ENCODE data around the gene TOX2.

TOX2 gene

DNA sequence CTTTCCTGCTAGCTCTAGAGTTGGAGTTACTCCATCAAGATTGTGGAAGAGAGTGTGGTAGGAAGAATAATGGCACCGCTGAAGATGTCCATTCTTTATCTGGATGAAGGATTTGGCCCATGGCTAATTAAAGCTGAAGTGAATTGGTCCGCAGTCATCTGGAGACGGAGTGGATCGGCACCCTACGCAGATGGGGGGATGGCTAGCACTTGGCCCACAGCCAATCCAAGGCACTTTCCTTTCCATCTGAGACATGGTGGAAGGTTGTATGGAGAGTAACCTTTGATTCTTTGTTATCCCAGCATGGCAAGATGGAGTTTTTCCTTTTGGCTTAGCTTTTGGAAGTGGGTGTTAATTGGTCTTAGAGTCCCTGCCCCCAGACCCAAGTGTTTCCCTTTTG, 184.0 kb downstream of the TOX2 start:
- DNase-seq (ENCODE audit: low read depth, low spot score): no peak

DNA sequence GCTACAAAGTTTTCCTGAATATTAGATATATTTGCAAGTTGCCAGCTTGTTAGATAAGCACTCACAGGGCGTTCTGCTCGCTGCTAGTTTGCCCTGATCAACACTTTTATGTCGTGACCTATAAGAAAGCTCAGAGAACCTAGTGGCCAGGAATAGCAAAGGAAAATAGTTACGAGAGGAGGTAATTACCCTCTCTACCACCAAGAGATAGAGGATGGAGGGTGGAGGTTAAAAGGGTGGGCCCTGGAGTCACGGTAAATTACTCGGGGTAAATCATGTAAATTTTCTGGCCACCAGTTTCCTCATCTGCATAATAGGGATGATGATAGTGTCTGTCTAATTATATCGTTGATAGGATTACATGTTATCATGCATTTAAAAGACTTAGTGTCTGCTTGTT, 185.2 kb downstream of the TOX2 start:
- DNase-seq (ENCODE audit: low read depth, low spot score): no peak

DNA sequence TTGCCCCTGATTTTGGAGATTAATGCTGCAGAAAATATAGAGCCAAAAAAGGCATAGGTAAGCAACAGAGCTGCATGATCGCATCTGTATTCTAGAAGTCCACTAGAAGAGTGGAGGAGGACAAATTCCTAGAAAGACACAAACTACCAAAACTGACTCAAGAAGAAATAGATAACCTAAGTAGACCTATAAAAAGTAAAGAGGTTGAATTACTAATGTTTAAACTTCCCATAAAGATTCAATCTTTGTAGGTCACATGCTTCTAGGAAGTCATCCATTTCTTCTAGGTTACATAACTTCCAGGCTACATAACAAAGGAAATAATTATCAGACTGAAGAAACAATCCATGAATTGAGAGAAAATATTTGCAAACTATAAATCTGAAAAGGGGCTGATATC, 187.9 kb downstream of the TOX2 start:
- DNase-seq (ENCODE audit: low read depth, low spot score): no peak

DNA sequence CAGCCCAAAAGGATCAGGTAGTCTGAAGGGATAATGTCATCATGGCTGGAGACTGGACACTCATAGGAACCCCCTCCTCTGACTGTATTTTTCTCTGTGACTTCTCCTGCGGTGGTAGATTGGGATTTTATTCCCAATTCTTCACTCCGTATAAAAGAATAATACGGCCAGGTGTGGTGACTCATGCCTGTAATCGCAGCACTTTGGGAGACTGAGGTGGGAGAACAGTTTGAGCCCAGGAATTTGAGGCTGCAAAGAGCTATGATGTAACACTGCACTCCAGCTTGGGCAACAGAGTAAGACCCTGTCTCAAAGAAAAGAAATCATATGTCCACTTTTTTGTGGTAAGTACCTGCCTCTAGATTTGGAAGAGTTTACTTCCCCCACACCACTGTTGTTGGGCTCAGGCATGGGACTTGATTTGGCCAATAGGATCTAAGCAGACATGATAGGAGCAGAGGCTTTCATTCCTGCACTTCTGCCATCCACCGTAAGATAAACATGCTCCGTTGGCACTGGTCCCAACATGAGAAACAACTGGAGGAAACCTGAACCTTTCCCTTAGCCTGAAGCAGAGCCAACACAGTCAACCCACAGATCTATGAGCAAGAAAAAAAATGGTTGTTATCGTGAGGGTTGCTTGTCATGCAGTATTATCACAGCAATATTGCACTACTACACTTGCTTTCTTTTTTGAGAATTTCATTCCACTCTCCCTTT, 190.3 kb downstream of the TOX2 start:
- no peak for DNase-seq (ENCODE audit: low read depth, low spot score)

DNA sequence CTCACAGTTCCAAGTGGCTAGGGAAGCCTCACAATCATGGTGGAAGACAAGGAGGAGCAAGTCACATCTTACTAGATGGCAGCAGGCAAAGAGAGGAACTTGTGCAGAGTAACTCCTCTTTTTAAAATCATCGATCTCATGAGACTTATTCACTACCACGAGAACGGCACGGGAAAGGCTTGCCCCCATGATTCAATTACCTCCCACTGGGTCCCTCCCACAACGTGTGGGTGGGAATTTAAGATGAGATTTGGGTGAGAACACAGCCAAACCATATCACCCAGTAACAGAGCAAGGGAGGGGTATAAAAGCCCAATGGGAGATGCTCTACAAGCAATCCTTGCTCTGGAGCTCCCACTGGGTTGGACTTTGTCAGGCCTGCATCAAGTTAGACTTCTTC, 192.0 kb downstream of the TOX2 start:
- no peak for DNase-seq (ENCODE audit: low read depth, low spot score)

DNA sequence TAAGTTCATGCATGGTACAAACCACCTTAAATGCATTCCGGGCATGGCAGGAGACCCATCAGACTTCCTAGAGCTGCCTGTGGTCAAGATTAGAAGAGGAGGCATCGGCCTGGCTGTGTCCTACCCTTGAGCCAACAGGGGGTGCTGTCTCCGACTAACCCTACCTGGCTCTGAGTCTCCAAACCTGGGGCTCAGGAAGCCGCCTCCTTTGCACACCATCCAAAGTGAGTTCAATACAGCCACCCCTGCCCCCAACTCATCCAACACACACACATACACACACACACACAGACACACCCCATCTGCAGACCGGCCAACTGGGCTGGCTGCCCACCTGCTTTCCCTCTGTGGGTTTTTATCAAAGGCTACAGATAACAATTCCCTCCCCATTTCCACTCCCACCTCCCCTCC, 195.3 kb downstream of the TOX2 start:
- peak; percentile 43 for DNase-seq (ENCODE audit: low read depth, low spot score)

DNA sequence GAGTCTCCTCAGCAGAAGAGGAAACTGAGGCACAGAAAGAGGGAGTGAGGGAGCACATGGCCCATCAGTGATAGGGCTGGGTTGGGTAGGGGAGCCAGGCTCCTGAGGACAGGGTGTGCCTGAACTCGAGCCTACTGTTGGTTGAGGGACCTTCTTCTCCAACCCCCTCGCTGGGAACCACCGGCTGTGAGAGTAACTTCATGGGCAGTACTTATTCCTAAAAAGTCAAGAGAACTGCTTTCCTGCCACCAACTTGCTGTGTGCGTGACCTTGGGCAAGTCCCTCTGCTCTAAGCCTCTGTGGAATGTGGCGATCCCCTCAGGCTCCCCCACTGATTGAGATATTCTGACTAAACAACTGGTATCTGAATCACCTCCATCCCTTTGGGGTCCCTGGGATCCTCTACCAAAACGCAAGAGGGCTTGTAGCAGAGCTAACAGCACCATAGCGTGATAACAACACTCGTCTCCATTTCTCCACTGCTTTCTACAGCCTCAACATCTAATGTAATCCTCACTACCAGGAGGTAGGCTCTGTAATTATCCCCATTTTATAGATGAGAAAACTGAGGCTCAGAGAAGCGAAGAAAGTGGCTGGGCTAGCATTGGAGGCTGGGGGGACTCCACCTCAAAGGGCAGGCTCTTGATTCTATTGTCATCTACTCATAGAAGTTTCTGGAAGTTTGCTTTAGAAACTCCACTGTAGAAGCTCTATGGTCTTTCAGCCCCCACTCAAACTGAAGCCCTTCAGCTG, 196.3 kb downstream of the TOX2 start:
- no peak for DNase-seq (ENCODE audit: low read depth, low spot score)

DNA sequence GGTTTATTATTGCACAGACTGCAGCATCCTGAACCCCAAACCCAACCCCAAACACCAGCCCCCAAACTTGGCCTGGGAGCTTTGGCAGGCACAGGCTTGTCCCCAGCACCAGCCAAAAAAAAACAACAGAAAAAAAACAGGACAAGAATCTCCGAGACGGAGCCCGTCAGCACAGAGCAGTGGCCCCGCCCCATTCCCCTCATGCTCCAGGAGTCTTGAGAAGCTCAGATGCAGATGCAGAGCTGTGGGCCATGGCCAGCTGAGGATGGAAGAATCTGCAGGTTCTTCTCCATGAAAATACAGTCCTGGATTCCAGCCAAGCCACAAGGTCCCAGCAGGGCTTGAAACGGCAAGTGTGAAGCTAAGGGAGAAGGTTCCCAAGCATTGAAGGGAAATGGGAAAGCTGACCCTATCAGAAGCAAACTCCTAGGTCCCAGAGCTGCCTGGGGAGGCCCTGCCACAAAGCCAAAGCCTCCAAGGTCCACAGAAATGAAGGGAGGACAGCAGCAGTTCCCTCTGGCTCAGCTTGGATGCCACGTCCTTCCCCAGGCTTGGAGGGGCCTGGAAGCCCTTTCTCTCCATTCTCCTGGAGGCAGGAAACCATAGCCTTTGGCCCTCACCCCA, 197.2 kb downstream of the TOX2 start:
- DNase-seq (ENCODE audit: low read depth, low spot score): no peak

DNA sequence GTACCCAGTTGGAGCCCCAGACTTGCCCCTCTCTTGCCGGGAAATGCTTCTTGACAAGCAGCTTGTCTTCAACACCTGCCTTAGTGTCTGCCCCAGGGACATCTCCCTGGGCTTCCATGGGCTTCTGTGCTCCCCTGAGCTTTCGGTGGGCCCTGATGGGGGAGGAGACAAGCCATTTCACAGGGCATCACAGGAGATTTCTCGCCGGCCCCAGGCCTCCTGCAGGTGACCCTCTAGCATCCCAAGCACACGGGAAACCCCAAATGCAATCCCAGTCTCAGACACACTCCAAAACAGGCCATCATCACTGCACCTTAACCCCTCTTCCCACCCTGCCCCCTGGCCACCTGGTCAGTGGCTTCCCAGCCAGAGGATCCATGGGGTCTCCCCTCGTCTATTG, 197.8 kb downstream of the TOX2 start:
- no peak for DNase-seq (ENCODE audit: low read depth, low spot score)

DNA sequence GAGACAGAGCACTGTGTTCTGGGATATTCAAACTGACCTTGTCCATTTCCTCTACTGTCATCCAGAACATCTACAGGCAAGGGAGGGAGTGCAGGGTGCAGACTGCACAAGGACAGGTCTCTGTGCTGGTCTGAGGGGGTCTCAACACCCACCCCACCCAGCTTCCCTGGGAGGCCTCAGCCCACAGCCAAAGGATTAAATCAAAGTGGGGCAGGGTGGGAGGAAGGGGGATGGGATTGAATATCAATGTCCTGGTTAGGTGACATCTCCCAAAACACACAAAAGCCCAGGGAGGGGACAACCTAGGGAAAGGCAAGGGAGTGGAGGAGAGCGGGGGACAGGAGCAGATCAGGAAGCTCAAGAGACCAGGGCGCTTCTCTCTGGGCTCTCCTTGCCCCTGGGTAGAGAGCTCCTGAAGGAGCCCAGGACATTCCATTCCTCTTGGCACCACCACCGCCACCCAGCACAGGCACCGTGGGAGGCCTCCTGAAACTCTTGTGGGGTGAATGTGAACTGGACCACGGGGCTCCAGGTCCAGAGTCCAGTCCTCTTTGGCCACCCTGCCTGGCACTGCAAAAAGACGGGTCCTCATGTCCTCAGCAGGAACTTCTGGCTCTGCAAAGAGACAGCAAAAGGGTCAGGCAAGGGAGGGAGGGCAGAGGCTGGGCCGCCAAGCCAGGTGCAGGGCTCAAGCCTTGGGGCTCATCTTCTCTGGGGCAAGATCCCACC, 198.4 kb downstream of the TOX2 start:
- DNase-seq (ENCODE audit: low read depth, low spot score): no peak

DNA sequence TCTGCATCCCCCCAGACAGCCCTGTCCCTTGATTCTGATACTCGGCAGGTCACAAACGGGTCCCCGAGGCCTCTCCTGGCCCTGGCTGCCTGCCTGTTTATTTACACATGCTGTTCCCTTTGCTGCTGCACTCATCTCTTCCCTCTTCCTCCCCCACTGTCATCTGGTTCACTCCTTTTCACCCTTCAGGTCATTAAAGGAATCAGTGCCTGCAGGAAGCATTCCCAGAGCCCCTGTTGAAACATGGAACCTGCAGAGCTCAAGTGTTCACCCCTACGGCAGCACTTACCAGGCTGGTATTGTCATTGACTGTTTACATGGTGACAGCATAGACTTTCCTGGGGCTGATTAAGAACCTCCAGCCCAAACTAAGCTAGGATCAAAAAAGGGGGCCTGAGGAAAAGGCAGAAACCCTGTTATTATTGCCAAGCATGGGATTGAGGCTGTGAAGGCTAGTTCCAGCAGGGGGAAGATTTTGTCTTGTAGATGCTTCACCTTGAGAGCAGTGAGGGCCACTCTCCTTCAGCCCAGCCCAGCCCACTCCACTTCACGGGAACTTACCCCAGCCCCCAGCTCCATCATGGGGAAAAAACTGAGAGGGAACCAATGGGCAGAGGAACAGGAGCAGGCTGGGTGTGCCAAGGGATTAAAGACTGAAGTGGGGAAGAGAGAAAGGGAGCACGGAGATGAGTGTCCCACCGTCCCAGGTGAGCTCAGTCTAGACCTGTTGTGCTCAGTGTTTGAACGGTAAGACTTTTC, 199.1 kb downstream of the TOX2 start:
- DNase-seq (ENCODE audit: low read depth, low spot score): peak; percentile 67

DNA sequence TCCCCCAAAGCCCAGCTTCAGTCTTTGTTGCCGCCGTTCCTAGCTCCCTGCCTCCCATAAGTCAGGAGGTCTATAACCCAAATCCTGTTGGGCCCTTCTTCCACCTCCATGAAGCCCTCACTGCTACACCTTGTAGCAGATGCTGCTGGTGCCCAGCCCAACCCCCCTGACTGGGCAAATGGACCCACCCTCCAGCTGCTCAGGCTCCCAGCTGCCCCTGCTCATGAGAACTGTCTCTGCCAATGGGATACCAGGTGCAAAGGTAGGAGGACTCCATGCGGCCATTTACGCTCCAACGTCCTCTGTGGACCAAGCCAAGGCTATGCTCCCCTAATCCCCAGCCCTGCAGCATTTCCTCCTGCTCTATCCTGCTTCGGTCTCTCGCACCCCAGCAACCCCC, 200.5 kb downstream of the TOX2 start:
- DNase-seq (ENCODE audit: low read depth, low spot score): no peak

DNA sequence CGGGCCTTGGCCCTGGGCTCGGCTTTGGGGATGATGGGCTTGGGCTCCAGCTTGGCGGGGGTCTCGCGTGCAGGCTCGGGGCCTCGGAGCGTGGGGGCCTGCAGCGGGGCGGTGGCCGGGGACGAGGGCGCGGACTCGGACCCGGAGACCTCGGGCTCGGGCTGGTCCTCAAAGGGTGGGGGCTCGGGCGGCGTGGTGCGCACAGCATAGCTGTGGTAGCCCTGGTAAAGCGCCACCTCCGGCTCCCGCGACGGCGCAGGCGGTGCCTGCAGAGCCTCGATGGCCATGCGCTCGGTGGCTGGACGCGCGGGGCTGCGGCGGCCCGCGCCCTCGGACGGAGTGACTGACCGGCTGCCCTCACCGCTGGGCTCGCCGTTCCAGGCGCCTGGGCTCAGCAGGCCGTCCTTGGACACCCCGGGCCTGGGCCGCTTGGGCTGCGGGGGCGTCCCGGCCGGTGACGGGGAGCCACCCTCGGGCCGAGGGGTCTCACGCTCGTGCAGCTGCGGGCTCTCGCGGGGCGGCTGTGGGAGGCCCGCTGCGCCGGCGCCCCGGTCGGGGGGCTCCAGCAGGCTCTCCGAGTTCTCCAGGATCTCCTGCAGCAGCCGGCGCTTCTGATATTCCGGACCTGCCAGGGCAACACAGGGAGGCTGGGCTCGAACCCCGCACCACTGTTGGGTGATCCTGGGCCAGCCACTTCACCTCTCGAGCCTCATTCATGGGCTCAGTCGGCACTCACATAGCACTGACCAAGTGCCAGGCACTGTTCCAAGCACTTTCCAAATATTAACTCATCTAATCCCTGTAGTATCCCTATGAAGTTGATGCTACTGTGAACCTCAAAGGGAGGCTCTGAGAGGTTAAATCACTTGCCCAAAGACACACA, 201.4 kb downstream of the TOX2 start:
- DNase-seq (ENCODE audit: low read depth, low spot score): no peak

DNA sequence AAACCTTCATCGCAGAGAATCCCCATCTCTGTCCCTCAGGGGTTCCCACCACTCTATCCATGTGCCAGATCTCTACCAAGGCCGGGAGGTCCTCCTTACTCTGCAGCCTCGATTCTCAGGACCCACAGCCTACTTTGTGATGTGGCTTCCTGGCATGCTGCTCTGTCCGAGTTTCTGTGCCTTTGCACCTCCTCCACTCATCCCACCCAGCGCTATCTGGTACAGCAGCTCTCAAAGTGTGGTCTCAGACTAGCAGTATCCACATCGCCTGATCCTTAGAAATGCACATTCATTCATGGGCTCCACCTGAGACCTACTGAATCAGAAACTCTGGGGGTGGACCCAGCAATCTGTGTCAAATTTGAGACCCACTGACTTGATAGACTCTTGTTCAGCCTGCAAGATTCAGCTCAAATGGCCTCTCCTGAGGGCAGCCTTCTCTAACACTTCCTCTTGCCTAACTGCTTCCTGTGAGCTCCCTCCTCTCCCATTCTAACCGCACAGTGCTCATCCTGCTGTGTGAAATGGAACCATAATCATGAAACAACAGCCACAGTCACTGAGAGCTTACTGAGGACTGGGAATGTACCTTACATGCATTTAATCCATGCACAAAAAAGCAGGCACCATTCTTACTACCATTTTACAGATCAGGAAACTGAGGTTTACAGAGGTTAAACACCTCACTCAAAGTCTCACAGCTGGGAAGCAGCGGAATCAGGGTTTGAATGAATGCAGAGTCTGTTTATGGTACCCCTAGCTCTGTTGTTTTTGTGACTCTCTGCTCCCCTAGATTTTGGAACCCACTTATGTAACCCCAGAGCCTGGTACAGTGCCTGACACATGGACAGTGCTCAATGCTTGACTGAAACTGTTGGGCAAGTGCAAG, 202.9 kb downstream of the TOX2 start:
- no peak for DNase-seq (ENCODE audit: low read depth, low spot score)

DNA sequence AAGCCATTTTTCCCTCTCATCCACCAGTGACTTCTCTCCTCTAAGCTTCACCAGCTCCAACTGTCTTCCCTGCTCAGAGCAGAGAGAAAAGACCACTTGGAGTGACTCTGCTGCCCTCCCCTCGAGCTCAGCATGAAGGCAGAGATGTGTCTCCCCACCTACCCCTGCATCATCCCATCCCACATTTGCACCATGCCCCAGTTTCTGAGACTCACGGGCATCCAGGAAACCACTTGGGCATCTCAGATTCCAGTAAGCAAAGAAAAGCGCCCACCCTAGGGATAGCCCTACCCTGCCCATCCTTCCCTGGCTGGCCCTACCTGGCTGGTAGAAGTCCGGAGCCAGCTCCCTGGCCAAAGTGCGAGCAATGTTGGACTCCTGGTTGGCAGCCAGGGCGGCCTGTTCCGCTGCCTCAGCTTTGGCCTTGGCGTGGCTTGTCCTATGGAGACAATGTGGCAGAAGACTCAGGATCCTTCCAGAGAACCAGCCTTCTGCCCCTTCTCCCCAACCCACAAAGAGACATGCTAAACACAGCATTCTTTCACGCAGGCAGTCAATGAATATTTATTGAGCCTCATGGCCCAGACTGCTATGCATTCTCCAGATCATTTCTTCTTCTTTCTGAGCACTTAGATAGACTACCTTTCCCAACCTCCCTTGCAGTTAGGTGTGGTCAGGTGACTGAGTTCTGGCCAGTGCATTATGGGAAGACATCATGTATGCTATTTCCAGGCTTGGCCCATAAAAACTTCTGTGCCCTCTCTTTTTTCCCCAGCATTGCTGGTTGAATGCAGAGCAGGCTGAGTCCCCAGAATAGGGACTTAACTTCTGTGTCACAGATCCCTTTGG, 203.8 kb downstream of the TOX2 start:
- no peak for DNase-seq (ENCODE audit: low read depth, low spot score)
